ENCODE data around the gene KRCC1.

- TF ChIP-seq EP300 (IDR thresholded peaks at IDR 0.05): no peak
- no peak for TF ChIP-seq CTCF (IDR thresholded peaks at IDR 0.05)
- no peak for TF ChIP-seq POLR2A (IDR thresholded peaks at IDR 0.05)
- TF ChIP-seq POLR2AphosphoS5 (IDR thresholded peaks at IDR 0.05): no peak
Measured at GRCh38 chr2:88097192-88097591, 41.6 kb upstream of the KRCC1 start.

Data from stomach (tissue), 4 donors.